Activated effector memory CD4-positive, alpha-beta T cell treated with anti-CD3 and anti-CD28 coated beads, Interleukin-2, amount 50 U/mL, for 16 hours (primary cell): Measurements from ENCODE around the gene HIBADH.
A peak's percentile ranks its signal among the peaks of the same experiment; 100 is the strongest.

Experiments
- DNase-seq: peaks from one replicate; pipeline ENCODE4 v3.0.0-alpha.2; 2020

Gene HIBADH

DNA sequence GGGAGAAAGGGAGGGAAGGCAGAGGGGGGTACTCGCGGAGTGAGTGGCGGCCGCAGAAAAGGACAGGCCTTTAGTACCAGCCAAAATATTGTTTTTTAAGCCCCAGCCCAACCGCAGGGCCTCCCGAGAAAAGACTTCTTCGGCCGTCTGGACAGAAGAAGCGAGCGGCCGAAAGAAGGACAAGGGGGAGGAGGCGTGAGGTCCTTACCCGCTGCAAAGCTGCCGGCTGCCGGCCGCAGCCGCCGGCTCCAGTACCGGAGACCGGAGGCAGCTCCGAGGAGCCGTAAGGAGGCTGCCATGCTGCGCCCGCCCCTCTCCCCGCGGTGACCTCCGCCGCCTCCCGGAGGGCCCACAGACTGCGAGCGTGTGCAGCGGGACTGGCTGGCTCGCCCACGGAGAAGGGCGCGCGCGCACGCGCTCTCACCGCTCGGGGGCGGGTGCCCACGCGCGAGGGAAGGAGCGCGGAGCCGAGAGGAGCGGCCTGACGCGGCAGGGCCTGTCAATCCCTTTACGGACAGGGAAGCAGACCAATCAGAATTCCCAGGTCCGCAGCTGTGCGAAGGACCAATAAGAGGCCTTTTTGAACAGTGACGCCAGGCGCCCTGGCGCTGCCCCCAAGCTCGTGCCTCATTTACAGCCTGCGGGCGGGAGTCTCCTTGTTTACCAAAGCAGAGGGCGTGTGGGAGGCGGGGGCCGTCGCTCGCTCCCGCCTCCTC, at the start of gene HIBADH:
Gene HIBADH (minus strand): TSS at position 394 of the 716 bp plus-strand sequence. CDS start 95 bp downstream, at position 299.
- peak; percentile 98 for DNase-seq

DNA sequence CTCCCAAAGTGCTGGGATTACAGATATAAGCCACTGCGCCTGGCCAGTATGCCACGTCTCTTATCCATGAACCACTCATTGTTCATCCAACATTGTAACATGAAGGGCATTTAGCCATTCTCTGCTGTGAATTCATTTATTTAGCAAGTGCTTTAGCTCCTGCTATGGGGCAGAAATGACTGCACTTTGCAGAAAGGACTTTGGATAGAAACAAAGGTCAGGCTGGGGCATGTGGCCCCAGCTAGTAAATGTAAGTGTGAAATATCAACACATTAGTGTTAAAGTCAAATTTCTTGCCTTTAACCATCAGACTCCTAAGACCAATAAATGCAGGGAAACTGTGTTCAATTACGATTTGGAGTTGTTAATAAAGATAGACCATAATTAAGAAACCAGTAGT, 49.5 kb upstream of the HIBADH start:
- DNase-seq = no peak

GRCh38 chr7:27709137-27710075, 46.7 kb upstream of the HIBADH start:
- no peak for DNase-seq

DNA sequence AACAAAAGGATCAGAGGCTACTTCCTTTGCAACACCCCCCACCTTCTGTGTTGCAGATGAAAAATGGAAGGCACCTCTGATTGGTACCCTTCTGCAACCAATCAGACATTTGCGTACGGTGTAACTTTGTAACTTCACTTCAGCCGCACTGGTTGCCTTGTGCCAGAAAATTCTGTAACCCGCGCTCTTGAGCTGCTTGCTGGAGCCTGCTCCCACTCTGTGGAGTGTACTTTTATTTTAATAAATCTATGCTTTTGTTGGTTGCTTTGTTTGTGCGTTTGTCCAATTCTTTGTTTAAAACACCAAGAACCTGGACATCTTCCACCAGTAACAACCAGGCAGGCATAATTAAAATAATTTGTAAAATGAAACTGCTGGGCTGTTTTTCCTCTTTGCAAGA, 45.8 kb upstream of the HIBADH start:
- no peak for DNase-seq

- DNase-seq = no peak
Observed at GRCh38 chr7:27705200-27705594, 42.5 kb upstream of the HIBADH start.

DNA sequence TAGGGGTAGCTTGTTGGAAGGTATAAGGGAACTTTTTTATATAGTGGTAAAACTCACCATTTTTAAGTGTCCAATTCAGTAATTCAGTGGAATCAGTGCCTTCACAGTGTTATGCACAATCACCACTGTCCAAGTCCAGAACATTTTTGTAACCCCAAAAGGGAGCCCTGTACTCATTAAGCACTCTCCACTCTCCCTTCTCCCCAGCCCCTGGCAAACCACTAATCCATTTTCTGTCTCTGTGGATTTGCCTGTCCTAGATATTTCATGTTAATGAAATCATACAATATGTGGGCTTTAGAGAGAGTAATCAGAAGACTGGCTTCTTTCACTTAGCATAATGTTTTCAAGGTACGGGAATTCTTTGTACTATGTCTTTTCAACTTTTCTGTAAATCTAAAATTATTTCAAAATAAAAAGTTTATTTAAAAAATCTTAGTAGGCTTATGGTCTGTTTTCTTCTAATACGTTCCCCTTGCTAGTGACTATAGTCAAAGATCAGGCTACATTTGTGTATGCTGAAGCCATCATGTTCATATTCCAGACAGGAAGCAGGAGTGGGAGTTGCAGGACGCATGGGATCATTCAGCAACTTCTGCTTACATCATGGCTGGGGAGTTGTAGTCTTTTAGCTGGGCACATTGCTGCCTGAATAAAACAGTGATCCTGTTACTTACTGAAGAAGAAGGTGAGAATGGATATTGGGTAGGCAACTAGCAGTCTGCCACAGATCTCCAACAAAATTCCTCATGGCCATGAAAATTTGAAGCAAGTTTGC, 41.9 kb upstream of the HIBADH start:
- no peak for DNase-seq

GRCh38 chr7:27703181-27703580, 40.5 kb upstream of the HIBADH start:
- DNase-seq = no peak

DNA sequence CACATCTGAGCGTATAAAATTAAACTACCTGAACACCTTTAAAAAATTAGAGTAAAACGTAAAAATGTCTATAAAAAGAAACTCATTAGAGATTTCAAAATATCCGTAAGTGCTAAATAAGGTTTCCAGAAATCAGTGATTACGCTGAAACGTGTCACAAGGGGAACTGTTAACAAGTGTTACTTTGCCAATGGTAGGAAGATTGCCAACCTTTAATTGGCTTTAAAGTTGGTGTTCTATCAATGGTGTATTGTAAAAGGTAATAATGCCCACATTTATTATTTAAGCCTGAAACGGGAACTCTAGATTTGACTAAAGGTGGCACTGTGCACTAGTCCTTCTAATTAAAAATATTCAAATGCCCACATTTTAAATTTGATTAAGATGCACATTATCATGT, 37.8 kb upstream of the HIBADH start:
- no peak for DNase-seq

- no peak for DNase-seq
Observed at GRCh38 chr7:27699751-27700150, 37.1 kb upstream of the HIBADH start.

GRCh38 chr7:27697861-27698430, 35.3 kb upstream of the HIBADH start:
- no peak for DNase-seq

GRCh38 chr7:27695096-27695495, 32.4 kb upstream of the HIBADH start:
- no peak for DNase-seq

- DNase-seq = no peak
Observed at GRCh38 chr7:27693794-27694193, 31.1 kb upstream of the HIBADH start.

- DNase-seq = no peak
Observed at GRCh38 chr7:27690649-27691048, 28.0 kb upstream of the HIBADH start.

DNA sequence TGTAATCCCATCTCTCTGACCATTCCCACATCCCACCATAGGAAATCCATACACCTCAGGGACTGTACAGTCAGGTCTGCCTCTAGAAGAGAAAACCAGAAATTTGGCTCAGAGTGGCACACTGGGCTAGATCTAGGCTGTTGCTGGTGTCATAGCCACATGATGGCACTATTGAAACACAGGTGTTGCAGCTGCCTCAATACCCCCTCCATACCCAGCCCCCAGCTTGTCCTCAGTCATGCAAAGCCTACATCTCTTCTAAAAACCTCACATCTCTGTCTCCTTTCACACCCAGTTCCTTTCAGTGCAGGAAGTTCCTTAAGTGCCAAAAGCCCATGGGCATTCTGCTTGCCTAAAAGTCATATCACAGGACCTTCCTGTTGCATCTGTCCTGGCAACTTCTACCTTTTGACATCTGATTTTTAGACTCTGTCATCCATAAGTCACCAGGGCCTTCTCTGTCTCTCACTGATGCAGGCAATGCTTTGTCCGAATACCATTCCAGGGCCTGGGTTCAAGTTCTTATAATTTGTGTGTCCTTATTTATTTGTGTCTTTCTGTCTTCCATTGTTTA, 27.0 kb upstream of the HIBADH start:
- DNase-seq = no peak

DNA sequence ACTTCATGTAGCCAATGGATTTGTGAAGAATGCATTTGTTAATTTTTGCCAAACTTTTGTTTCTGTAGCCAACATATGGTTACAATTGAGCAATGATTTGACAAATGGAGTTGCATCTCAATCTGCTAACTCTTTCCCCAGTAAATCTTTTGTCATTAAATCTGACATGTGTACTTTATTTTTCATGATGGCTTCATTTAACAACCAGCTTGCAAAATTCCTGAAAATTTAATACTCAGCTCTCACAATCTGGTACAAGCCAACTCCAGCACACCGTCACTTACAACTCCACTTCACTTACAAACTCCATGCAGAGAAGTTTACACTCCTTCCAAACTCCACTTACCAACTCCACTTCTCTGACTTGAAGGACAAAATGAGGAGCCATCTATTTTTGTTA, 26.5 kb upstream of the HIBADH start:
- DNase-seq = no peak

GRCh38 chr7:27688646-27689045, 26.0 kb upstream of the HIBADH start:
- DNase-seq = no peak

DNA sequence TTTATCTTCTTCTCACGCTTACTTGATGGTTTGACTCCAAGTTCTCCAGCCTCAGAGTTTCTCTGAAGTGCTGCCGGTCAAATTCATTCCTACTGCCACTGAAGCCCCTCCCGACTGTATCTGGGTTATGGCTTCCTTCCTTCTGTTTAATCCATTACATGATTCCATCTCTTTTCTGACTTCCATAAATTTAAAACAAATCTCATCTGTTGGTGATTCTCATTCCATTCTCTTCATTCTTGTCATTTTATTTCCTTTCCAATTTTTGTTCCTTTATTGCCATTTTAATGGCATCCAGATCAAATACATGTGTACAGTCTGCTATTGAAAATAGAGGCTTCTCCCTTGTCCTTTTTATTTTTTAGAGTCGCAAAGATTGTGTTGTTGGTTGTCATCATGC, 25.4 kb upstream of the HIBADH start:
- no peak for DNase-seq

DNA sequence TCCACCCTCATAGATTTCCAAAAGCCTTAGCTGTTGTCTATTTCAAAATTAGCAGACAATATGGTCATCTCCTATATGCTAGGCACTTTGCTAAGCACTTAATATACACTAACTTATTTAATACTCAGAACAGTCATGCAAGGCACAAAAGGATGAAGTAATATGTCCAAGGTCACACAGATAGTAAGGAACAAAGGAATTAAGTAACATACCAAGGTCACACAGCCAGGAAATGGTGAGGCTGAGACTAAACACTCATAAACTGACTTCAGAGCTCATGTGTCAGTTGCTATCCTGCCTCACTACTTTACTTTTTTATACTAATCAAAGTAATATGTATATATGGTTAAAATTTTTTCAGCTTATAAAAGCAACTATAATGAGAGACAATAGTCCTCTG, 23.6 kb upstream of the HIBADH start:
- no peak for DNase-seq

- DNase-seq = no peak
Observed at GRCh38 chr7:27685893-27686292, 23.2 kb upstream of the HIBADH start.

GRCh38 chr7:27685209-27685608, 22.5 kb upstream of the HIBADH start:
- DNase-seq = no peak

GRCh38 chr7:27684491-27684890, 21.8 kb upstream of the HIBADH start:
- no peak for DNase-seq

DNA sequence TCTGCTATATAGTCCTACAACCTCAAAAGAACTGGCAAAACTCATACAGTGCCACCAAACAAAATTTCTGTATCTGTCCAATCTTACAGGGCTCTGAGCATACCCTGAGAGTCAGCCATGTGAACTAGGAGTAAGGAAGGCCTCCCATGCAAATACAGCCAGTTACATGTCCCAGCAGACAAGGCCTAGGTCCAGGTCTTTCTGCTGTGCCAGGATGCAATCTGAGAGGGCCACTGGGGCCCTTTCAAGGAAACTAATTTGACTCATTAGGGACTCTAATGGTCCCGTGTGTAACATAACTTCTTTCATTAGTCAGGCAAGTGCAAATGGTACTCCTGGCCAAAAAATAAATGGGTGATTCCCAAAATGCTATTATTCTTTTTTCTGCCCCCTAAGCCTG, 17.9 kb upstream of the HIBADH start:
- no peak for DNase-seq
